Small intestine (tissue), 7 donors: ENCODE data around the gene DLG2. TPM values are rescaled to one million over a fixed set of nuclear protein-coding genes. Genes with fewer than 3 reads are reported as not detected.

Experiments used
- DNase-seq, 2 donors: peaks; one replicate each; pipeline versions ENCODE4 v3.0.0 to v3.0.0-alpha.2; 2013
- FAIRE-seq: peaks from 2 replicates; lab custom pipeline; 2012; peaks lifted over from hg19 to GRCh38; lab: Jason Lieb, UNC
- H3K27ac ChIP-seq, 3 donors: one replicate each; pipeline ENCODE4 v1.5.1; 2013; ENCODE audit warnings: low read length in 2 of 3, mild to moderate bottlenecking in 2 of 3, control low read depth in 1 of 3, inconsistent platforms in 1 of 3, low read depth in 1 of 3, moderate library complexity in 1 of 3
- H3K27me3 ChIP-seq, 3 donors: one replicate each; pipeline ENCODE4 v1.6.1; 2013; ENCODE audit warnings: low read length in 3 of 3, inconsistent platforms in 1 of 3; ENCODE audit not compliant: control insufficient read depth in 3 of 3, insufficient read depth in 3 of 3
- H3K36me3 ChIP-seq, 3 donors: one replicate each; pipeline ENCODE4 v1.6.1; 2013; ENCODE audit warnings: low read length in 3 of 3, inconsistent platforms in 1 of 3, low read depth in 1 of 3, mild to moderate bottlenecking in 1 of 3, moderate library complexity in 1 of 3; ENCODE audit not compliant: control insufficient read depth in 3 of 3, insufficient read depth in 2 of 3
- H3K4me1 ChIP-seq, 3 donors: one replicate each; pipeline ENCODE4 v1.6.1; 2013; ENCODE audit warnings: low read length in 2 of 3, inconsistent platforms in 1 of 3, low read depth in 1 of 3, mild to moderate bottlenecking in 1 of 3, moderate library complexity in 1 of 3; ENCODE audit not compliant: control insufficient read depth in 3 of 3, insufficient read depth in 2 of 3
- H3K4me3 ChIP-seq, 3 donors: one replicate each; pipeline ENCODE4 v1.5.1; 2013; ENCODE audit warnings: low read length in 3 of 3, control low read depth in 1 of 3, inconsistent platforms in 1 of 3, low read depth in 1 of 3, mild to moderate bottlenecking in 1 of 3, moderate library complexity in 1 of 3
- H3K9me3 ChIP-seq, 2 donors: one replicate each; pipeline ENCODE4 v1.6.1; 2013; ENCODE audit warnings: low read depth in 1 of 2, low read length in 1 of 2; ENCODE audit not compliant: control insufficient read depth in 2 of 2, insufficient read depth in 1 of 2
- WGBS, 3 donors: extraction: QIAGEN DNeasy Blood & Tissue Kit; methylation state at CpG; one replicate each; pipeline ENCODE4 v1.1.7; 2013; 5-methylcytosine and 5-hydroxymethylcytosine counted together
- polyA plus RNA-seq, 4 donors: library from polyadenylated mRNA; stranded (reverse) in 3 of 4; unstranded in 1 of 4; fragments of 200-250 nt in 3 of 4; fragments of 120-200 nt in 1 of 4; gene quantifications; one replicate each; pipeline versions ENCODE4 v1.2.1 to v1.2.3, GENCODE V29; 2013
- donor health status: healthy with polysubstance abuse.
- donor health status: control.
- donor health status: control.
- donor health status: Bipolar disorder and iron deficiency.
- donor health status: healthy.

The DLG2 gene
- polyA plus RNA-seq, 4 donors = 0.22 to 1.6 (median 1.1) TPM

DNA sequence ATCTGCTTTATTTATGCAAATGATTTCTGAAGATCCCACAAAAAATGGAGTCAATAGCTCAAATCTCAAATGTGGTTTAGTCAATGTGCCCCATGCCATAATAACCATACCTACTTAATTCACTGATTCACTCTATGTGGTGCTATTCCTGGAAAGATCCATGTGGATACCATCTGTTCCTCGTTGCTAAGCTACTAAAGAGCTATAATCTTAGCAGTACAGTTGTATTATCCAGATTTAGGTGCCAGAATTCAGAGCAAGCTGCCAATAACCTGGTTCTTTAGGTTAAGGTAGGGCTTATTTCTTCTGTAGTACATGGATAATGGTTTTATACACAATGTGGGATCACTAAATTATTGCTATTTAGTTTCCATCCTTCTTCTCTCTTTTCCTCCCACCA, 1366.3 kb downstream of the DLG2 start:
- H3K9me3 ChIP-seq = no peaks in the 10 kb centered on the region
- FAIRE-seq (no peak), DNase-seq (no peak)
- no peak overlapping the region for H3K4me3 ChIP-seq
- H3K27ac ChIP-seq = no peak overlapping the region
- no peaks in the 10 kb centered on the region for H3K4me1 ChIP-seq
- 13 to 40% (median 15%) methylated on average over 1 of the region's 1 CpG for WGBS, 3 donors
- no peaks in the 10 kb centered on the region for H3K27me3 ChIP-seq
- H3K36me3 ChIP-seq = no peaks in the 10 kb centered on the region

DNA sequence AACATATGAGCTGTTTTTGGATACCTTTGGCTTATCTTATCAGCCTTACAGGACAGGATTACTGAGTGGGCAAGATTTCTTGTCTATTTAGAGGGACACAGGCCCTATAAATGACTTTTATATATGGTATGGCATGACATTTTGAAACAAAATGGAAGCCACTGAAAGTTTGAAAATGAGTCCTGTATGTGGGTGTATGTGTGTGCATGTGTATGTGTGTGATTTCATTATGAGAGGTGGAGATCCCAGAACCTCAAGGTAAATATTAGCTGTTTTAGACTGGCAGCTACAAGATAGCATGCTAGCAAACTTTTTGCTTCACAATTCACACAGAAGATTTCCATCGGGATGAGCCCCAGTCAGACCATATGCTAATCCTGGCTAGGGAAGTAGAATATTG, 1370.5 kb downstream of the DLG2 start:
- WGBS, 3 donors = 76 to 95% (median 92%) methylated on average over 1 of the region's 1 CpG
- H3K9me3 ChIP-seq = no peaks in the 10 kb centered on the region
- no peaks in the 10 kb centered on the region for H3K4me1 ChIP-seq
- FAIRE-seq (no peak), DNase-seq (no peak)
- H3K27ac ChIP-seq = no peak overlapping the region
- H3K27me3 ChIP-seq = no peaks in the 10 kb centered on the region
- no peaks in the 10 kb centered on the region for H3K36me3 ChIP-seq
- no peak overlapping the region for H3K4me3 ChIP-seq

DNA sequence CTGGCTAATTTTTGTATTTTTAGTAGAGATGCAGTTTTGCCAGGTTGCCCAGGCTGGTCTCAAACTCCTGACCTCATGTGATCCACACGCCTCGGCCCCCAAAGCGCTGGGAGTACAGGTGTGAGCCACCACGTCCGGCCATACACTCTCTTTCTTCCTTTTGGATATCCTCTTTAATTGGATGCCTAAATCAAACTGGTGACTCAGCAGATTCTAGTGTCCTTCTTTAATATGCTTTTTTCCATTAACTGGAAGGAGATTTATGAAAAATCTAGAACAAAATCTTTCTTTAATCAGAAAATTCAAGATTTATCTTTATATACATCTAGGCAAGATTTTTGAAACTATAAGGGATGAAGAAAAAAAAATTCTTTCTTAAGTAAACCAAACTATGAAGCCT, 1371.7 kb downstream of the DLG2 start:
- no peaks in the 10 kb centered on the region for H3K9me3 ChIP-seq
- H3K36me3 ChIP-seq = no peaks in the 10 kb centered on the region
- H3K27me3 ChIP-seq = no peaks in the 10 kb centered on the region
- DNase-seq (no peak), FAIRE-seq (no peak)
- H3K4me1 ChIP-seq = no peaks in the 10 kb centered on the region
- no peak overlapping the region for H3K4me3 ChIP-seq
- WGBS, 3 donors = 89 to 95% (median 92%) methylated on average over 5 of the region's 5 CpGs
- H3K27ac ChIP-seq = no peak overlapping the region

DNA sequence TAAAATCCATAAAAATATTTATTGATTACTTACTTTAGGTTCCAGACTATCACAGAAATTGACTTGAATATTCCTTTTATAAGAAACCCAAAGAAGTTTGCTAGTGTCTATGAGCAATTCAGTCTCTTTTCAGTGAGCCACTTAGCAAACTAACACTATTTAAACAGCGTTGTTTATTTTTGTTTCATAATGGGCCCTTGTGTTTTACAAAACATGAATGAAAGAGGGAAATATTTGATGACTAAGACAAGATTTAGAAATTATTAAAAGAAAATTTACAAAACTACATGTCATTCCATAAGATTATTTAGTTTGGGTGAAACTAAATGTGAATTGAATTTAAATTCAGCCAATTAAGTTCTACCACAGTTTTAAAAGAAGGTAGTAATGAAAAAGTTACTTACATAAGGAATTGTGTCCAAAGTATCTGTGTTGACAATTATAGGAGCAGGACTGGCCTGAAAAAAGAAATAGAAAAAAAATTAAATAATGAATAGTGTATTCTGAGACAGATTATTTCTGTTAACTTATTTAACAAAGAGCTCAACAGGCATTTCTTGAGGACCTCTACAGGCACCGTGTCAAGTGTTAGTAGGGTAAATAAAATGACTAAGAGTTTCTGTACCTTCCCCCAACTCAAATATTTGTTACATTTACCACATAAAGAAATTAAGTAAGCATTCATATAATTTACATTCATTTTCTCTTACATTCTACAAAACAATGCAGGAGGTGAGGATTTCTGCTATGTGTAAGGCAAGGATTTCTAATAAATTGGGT, 1376.1 kb downstream of the DLG2 start:
- Histone ChIP-seq H3K4me3 (no peak overlapping the region), H3K9me3 (no peaks in the 10 kb centered on the region), H3K27me3 (no peaks in the 10 kb centered on the region), H3K27ac (no peak overlapping the region), H3K36me3 (no peaks in the 10 kb centered on the region), H3K4me1 (no peaks in the 10 kb centered on the region)
- FAIRE-seq (no peak), DNase-seq (no peak)
- WGBS, 3 donors = 54 to 71% (median 66%) methylated on average over 2 of the region's 2 CpGs

DNA sequence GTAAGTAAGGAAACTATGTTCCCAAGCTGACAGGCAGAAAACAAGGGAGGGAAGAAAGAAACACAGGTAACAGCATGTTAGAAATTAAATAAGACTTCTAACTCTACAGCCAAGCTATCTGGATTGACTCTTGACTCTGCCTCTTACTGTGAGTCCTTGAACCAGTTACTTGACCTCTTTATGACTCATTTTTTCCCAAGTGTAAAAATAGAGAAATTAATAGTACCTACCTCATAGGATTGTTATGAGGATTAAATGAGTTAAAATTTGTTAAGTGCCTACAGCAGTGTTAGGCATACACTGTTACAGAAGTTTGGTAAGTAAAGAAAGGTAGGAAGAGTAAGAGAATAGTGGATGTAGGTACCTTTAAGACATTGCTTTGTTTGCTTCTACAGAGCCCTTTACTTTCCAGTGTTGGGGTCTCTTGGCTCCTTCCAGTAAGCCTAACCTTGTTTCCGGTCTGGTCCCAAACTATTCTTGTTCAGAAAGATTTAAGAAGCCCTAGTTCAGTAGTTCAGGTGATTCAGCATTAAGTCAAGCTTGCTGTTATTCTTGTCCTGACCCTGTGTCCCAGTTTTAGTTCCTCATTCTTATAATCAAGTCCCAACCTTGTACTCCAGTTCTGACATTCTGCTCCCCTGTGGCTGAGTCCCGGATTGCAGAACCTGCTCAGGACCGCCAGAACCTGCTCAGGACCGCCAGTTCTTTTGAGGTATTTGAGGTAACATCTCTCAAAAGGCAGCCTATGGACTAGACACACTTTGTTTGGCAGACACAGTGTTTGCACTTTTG, 1377.6 kb downstream of the DLG2 start:
- Histone ChIP-seq H3K36me3 (no peaks in the 10 kb centered on the region), H3K27ac (no peak overlapping the region), H3K4me1 (no peaks in the 10 kb centered on the region), H3K9me3 (no peaks in the 10 kb centered on the region), H3K27me3 (no peaks in the 10 kb centered on the region), H3K4me3 (no peak overlapping the region)
- WGBS, 3 donors = 66 to 79% (median 79%) methylated on average over 4 of the region's 4 CpGs
- no peak for FAIRE-seq
- DNase-seq = no peak

DNA sequence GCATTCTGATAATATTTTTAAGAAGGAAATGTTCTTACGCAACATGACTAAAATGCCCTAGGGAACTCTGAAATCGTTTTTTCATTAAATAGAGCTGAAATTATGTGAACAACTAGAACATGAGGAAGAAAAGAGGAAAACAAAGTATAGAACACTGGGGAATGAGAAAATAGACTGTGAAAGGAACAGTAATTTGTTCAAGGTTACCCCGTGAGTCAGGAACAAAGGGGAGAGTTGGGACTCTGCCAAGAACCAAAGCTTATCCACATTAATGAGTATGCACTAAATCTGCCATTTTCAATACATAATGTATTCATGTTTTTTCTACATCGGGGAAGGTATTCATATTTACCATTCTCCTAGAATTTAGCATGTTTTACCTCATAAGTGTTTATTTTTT, 1379.2 kb downstream of the DLG2 start:
- DNase-seq (no peak), FAIRE-seq (no peak)
- no peak overlapping the region for H3K27ac ChIP-seq
- no peaks in the 10 kb centered on the region for H3K36me3 ChIP-seq
- no peaks in the 10 kb centered on the region for H3K9me3 ChIP-seq
- WGBS, 3 donors = 63 to 76% (median 68%) methylated on average over 4 of the region's 4 CpGs
- no peak overlapping the region for H3K4me3 ChIP-seq
- H3K27me3 ChIP-seq = no peaks in the 10 kb centered on the region
- no peaks in the 10 kb centered on the region for H3K4me1 ChIP-seq

DNA sequence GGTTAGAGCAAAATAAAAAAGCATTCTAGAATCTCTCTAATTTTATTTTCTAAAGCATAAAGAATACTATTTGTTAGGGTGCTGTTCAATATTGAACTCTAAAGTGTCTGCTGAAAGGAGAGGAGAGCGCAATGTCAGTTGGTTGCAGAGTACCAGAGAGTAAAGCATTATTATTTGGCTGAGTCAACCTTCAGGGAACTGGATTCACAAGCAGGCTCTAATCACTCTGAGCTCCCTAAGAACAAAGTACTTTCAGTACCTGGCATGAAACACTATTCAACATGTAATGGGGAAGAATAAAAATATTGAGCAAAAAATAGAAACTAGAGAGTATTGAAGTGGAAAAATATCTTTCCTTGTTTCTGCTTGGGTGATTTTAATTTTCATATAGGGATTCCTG, 1380.0 kb downstream of the DLG2 start:
- H3K4me3 ChIP-seq = no peak overlapping the region
- no peak overlapping the region for H3K27ac ChIP-seq
- FAIRE-seq = no peak
- no peaks in the 10 kb centered on the region for H3K36me3 ChIP-seq
- DNase-seq = no peak
- H3K9me3 ChIP-seq = no peaks in the 10 kb centered on the region
- WGBS, 3 donors = 37 to 94% (median 81%) methylated on average over 1 of the region's 1 CpG
- H3K4me1 ChIP-seq = no peaks in the 10 kb centered on the region
- no peaks in the 10 kb centered on the region for H3K27me3 ChIP-seq

DNA sequence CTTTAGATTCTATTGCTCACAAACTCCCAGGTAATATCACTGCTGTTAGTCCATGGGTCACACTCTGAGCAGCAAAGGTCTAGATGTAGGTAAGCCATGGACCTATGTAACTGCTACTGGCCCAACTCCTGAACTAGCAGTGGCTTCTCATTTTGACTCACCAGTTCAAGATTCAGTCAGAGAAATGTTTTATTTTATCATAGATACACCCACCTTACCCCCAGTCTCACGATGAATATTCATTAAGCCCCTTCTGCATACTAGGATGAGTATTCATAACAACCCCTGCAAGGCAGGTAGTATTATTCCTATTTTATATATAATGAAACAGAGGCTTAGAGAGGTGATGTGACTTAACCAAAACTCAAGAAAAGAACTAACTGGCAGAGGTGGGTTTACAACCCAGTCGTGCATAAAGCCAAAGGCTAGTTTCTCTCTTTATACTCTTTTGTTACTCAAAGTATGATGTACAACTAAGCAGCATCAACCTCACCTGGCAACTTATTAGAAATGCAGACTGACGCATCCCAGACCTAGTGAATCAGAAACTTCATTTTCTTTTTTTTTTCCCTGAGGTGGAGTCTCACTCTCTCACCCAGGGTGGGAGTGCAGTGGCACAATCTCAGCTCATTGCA, 1383.4 kb downstream of the DLG2 start:
- DNase-seq (no peak), FAIRE-seq (no peak)
- H3K4me3 ChIP-seq = no peak overlapping the region
- no peak overlapping the region for H3K27ac ChIP-seq
- H3K36me3 ChIP-seq = no peaks in the 10 kb centered on the region
- no peaks in the 10 kb centered on the region for H3K27me3 ChIP-seq
- no peaks in the 10 kb centered on the region for H3K9me3 ChIP-seq
- no peaks in the 10 kb centered on the region for H3K4me1 ChIP-seq
- WGBS, 3 donors = 67 to 78% (median 68%) methylated on average over 3 of the region's 3 CpGs
